Measurements from ENCODE around the gene TBATA.

- TF ChIP-seq GATA2 (IDR thresholded peaks at IDR 0.05; ENCODE audit: low read depth, low read length) (no peak), GATA3 (IDR thresholded peaks at IDR 0.05; ENCODE audit: low read depth, low read length) (no peak)
Measured at GRCh38 chr10:70777063-70777875, 7.9 kb downstream of the TBATA start.

All from SH-SY5Y (cell line).